ENCODE results near the gene GABARAPL1. TPM values are rescaled to one million over a fixed set of nuclear protein-coding genes. Genes with fewer than 3 reads are reported as not detected.

The GABARAPL1 gene
- total and polyA plus RNA-seq, 2 experiments from 2014 or later = 94.9 to 127 TPM

- Histone ChIP-seq H3K36me3 (ENCODE audit: low read depth) (no peaks in the 10 kb centered on the region), H3K9me3 (ENCODE audit: low read depth) (no peaks in the 10 kb centered on the region), H3K27me3 (replicated peaks; ENCODE audit: insufficient read depth) (no peaks in the 10 kb centered on the region), H3K79me2 (ENCODE audit: insufficient read depth) (no peaks in the 10 kb centered on the region), H3K27ac (no peak overlapping the region), H3K9ac (no peak overlapping the region), H3K4me3 (no peak overlapping the region), H2AFZ (no peak overlapping the region), H3K4me2 (ENCODE audit: unreplicated experiment) (no peak overlapping the region), H3F3A (ENCODE audit: insufficient read depth) (no peaks in the 10 kb centered on the region), H4K20me1 (ENCODE audit: insufficient read depth) (no peaks in the 10 kb centered on the region), H3K4me1 (ENCODE audit: insufficient read depth) (no peaks in the 10 kb centered on the region), H3K9me2 (ENCODE audit: insufficient read depth) (no peaks in the 10 kb centered on the region)
- in situ Hi-C loops (cut with MboI) = loop anchor here (25.0 kb wide), 1 partner anchor 962 kb away; no protein-coding TSS in a partner anchor
- DNase-seq = no peak
- TF ChIP-seq EZH2phosphoT487 (IDR thresholded peaks at IDR 0.05; ENCODE audit: insufficient read depth, low read depth) (no peak), EZH2 (IDR thresholded peaks at IDR 0.05; ENCODE audit: insufficient read depth, poor library complexity, severe bottlenecking) (no peak)
- 59 to 64% methylated on average over 8 of the region's 8 CpGs for WGBS, 2 experiments (ENCODE audit: low coverage in 1 of 2, low lambda C conversion rate in 2 of 2, missing lambda C conversion rate in 2 of 2)
Measured at GRCh38 chr12:10249690-10250455, 37.2 kb downstream of the GABARAPL1 start.

DNA sequence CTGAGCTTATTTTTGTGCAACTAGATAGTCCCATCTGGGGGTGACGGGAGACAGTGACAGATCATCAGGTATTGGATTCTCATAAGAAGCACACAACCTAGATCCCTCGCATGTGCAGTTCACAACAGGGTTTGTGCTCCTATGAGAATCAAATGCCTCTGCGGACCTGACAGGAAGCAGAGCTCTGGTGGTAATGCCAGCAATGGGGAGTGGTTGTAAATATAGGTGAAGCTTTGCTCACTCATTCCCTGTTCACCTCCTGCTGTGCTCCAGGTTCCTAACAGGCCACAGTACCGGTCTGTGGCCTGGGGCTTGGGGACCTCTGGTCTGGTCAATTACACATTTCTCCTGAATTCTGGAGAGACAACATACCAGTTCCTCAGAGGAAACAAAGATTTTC lies 39.0 kb downstream of the GABARAPL1 start:
- in situ Hi-C loops (cut with MboI) = loop anchor here (25.0 kb wide), 1 partner anchor 961 kb away; no protein-coding TSS in a partner anchor
- no peak for DNase-seq
- H3K9me2 ChIP-seq (ENCODE audit: insufficient read depth) = no peaks in the 10 kb centered on the region
- no peaks in the 10 kb centered on the region for H3K79me2 ChIP-seq (ENCODE audit: insufficient read depth)
- H3K4me2 ChIP-seq (ENCODE audit: unreplicated experiment) = no peak overlapping the region
- no peaks in the 10 kb centered on the region for H3K9me3 ChIP-seq (ENCODE audit: low read depth)
- H2AFZ ChIP-seq = no peak overlapping the region
- no peaks in the 10 kb centered on the region for H3K4me1 ChIP-seq (ENCODE audit: insufficient read depth)
- TF ChIP-seq EZH2phosphoT487 (IDR thresholded peaks at IDR 0.05; ENCODE audit: insufficient read depth, low read depth) (no peak), EZH2 (IDR thresholded peaks at IDR 0.05; ENCODE audit: insufficient read depth, poor library complexity, severe bottlenecking) (no peak)
- no peak overlapping the region for H3K9ac ChIP-seq
- no peaks in the 10 kb centered on the region for H4K20me1 ChIP-seq (ENCODE audit: insufficient read depth)
- 85 to 91% methylated on average over 4 of the region's 4 CpGs for WGBS, 2 experiments (ENCODE audit: low coverage in 1 of 2, low lambda C conversion rate in 2 of 2, missing lambda C conversion rate in 2 of 2)
- no peak overlapping the region for H3K4me3 ChIP-seq
- no peaks in the 10 kb centered on the region for H3K36me3 ChIP-seq (ENCODE audit: low read depth)
- no peak overlapping the region for H3K27ac ChIP-seq
- H3F3A ChIP-seq (ENCODE audit: insufficient read depth) = no peaks in the 10 kb centered on the region
- H3K27me3 ChIP-seq (replicated peaks; ENCODE audit: insufficient read depth) = no peaks in the 10 kb centered on the region

- H4K20me1 ChIP-seq (ENCODE audit: insufficient read depth) = no peaks in the 10 kb centered on the region
- no peak overlapping the region for H2AFZ ChIP-seq
- no peaks in the 10 kb centered on the region for H3K4me1 ChIP-seq (ENCODE audit: insufficient read depth)
- whole genome bisulfite sequencing, 2 experiments (ENCODE audit: low coverage in 1 of 2, low lambda C conversion rate in 2 of 2, missing lambda C conversion rate in 2 of 2) = 75 to 77% methylated on average over 4 of the region's 4 CpGs
- H3K27ac ChIP-seq = no peak overlapping the region
- no peaks in the 10 kb centered on the region for H3K27me3 ChIP-seq (replicated peaks; ENCODE audit: insufficient read depth)
- no peaks in the 10 kb centered on the region for H3K9me3 ChIP-seq (ENCODE audit: low read depth)
- no peak overlapping the region for H3K4me2 ChIP-seq (ENCODE audit: unreplicated experiment)
- H3K9ac ChIP-seq = no peak overlapping the region
- H3K79me2 ChIP-seq (ENCODE audit: insufficient read depth) = no peaks in the 10 kb centered on the region
- TF ChIP-seq EZH2phosphoT487 (IDR thresholded peaks at IDR 0.05; ENCODE audit: insufficient read depth, low read depth) (no peak), EZH2 (IDR thresholded peaks at IDR 0.05; ENCODE audit: insufficient read depth, poor library complexity, severe bottlenecking) (no peak)
- DNase-seq = no peak
- in situ Hi-C loops (cut with MboI) = loop anchor here (25.0 kb wide), 1 partner anchor 960 kb away; no protein-coding TSS in a partner anchor
- no peak overlapping the region for H3K4me3 ChIP-seq
- H3F3A ChIP-seq (ENCODE audit: insufficient read depth) = no peaks in the 10 kb centered on the region
- no peaks in the 10 kb centered on the region for H3K9me2 ChIP-seq (ENCODE audit: insufficient read depth)
- no peaks in the 10 kb centered on the region for H3K36me3 ChIP-seq (ENCODE audit: low read depth)
Measured at GRCh38 chr12:10252201-10252600, 39.5 kb downstream of the GABARAPL1 start.

GRCh38 chr12:10256064-10256463 lies 43.4 kb downstream of the GABARAPL1 start:
- Histone ChIP-seq H3K79me2 (ENCODE audit: insufficient read depth) (no peaks in the 10 kb centered on the region), H3F3A (ENCODE audit: insufficient read depth) (no peaks in the 10 kb centered on the region), H3K9me2 (ENCODE audit: insufficient read depth) (no peaks in the 10 kb centered on the region), H3K27me3 (replicated peaks; ENCODE audit: insufficient read depth) (no peaks in the 10 kb centered on the region), H3K36me3 (ENCODE audit: low read depth) (no peaks in the 10 kb centered on the region), H3K9ac (no peak overlapping the region), H3K4me3 (no peak overlapping the region), H4K20me1 (ENCODE audit: insufficient read depth) (no peaks in the 10 kb centered on the region), H3K9me3 (ENCODE audit: low read depth) (no peaks in the 10 kb centered on the region), H3K4me2 (ENCODE audit: unreplicated experiment) (no peak overlapping the region), H2AFZ (no peak overlapping the region), H3K4me1 (ENCODE audit: insufficient read depth) (no peaks in the 10 kb centered on the region), H3K27ac (no peak overlapping the region)
- in situ Hi-C loops (cut with MboI) = loop anchor here (25.0 kb wide), 1 partner anchor 956 kb away; no protein-coding TSS in a partner anchor
- DNase-seq = no peak
- TF ChIP-seq EZH2phosphoT487 (IDR thresholded peaks at IDR 0.05; ENCODE audit: insufficient read depth, low read depth) (no peak), EZH2 (IDR thresholded peaks at IDR 0.05; ENCODE audit: insufficient read depth, poor library complexity, severe bottlenecking) (no peak)

Measured in GM23248 (cell line).